Fibroblast of the aortic adventitia (primary cell): Measurements from ENCODE around the gene STH. TPM values are rescaled to one million over a fixed set of nuclear protein-coding genes. Genes with fewer than 3 reads are reported as not detected.

Experiments
- DNase-seq: peaks from one replicate; pipeline ENCODE4 v3.0.0-alpha.2; 2010; ENCODE audit warnings: low read depth
- H3K4me3 ChIP-seq: 2 replicates; pipeline ENCODE4 v1.5.1; 2011; ENCODE audit warnings: low read depth, mild to moderate bottlenecking, control low read depth, low read length, moderate library complexity
- CTCF ChIP-seq: IDR thresholded peaks from 2 replicates; pipeline ENCODE4 v1.5.1; 2011; ENCODE audit warnings: mild to moderate bottlenecking, low read length, control low read depth, inconsistent platforms; ENCODE audit not compliant: insufficient read depth
- total RNA-seq: library from RNA; depleted of rRNA; stranded (reverse); fragments of >200 nt; gene quantifications from 2 replicates; pipeline ENCODE4 v1.2.3, GENCODE V29; 2012; ENCODE audit warnings: low replicate concordance

Gene STH
- total RNA-seq, 1 donor = not detected

- DNase-seq = no peak
- H3K4me3 ChIP-seq = no peak overlapping the region
- no peak for TF ChIP-seq CTCF
Observed at GRCh38 chr17:45983614-45984310, 15.3 kb upstream of the STH start.

GRCh38 chr17:45984368-45984767 lies 14.7 kb upstream of the STH start:
- DNase-seq = no peak
- H3K4me3 ChIP-seq = no peak overlapping the region
- no peak for TF ChIP-seq CTCF

- DNase-seq = no peak
- H3K4me3 ChIP-seq = no peak overlapping the region
- no peak for TF ChIP-seq CTCF
Observed at GRCh38 chr17:45985447-45985846, 13.6 kb upstream of the STH start.

- no peak for TF ChIP-seq CTCF
- DNase-seq = no peak
- no peak overlapping the region for H3K4me3 ChIP-seq
Observed at GRCh38 chr17:45986056-45986455, 13.0 kb upstream of the STH start.

- TF ChIP-seq CTCF = no peak
- no peak for DNase-seq
- no peak overlapping the region for H3K4me3 ChIP-seq
Observed at GRCh38 chr17:45987706-45988105, 11.3 kb upstream of the STH start.

- TF ChIP-seq CTCF = no peak
- DNase-seq = no peak
- no peak overlapping the region for H3K4me3 ChIP-seq
Observed at GRCh38 chr17:45989759-45990158, 9.3 kb upstream of the STH start.

DNA sequence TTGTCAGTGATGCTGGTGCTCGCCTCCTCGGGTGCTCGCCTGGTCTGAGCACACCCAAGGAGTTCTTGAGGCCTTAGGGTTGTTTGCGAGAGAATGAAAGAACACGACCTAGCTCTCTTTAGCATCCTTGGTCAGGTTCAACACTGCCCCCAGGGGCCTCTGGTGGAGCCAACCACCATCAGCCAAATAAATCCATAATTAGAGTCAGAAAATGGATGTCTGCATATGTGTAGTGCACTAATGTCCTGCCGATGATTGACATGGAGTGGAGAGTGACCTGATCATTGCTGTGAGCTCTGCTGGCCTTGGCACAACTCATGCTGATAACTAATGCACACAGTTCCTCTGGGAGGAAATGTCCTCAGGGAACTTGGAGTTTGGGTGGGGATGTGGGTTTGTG lies 8.2 kb upstream of the STH start:
- DNase-seq = no peak
- no peak overlapping the region for H3K4me3 ChIP-seq
- TF ChIP-seq CTCF = peak; percentile 8
